HEK293 (cell line): ENCODE data around the gene ATF2.

Source experiments
- CTCF ChIP-seq: fragments of 450-650 bp; formaldehyde crosslinking; IDR thresholded peaks from 2 replicates; pipeline ENCODE4 v1.5.1; 2016; ENCODE audit warnings: missing biosample characterization, missing genetic modification characterization
- KLF10 ChIP-seq: fragments of 450-650 bp; IDR thresholded peaks from 2 replicates; pipeline ENCODE4 v1.5.1; 2018; ENCODE audit warnings: missing biosample characterization, mild to moderate bottlenecking, missing genetic modification characterization
- SCRT2 ChIP-seq: fragments of 450-650 bp; formaldehyde crosslinking; IDR thresholded peaks from 2 replicates; pipeline ENCODE4 v1.5.1; 2016; ENCODE audit warnings: missing biosample characterization, missing genetic modification characterization
- ZNF585B ChIP-seq: fragments of 450-650 bp; formaldehyde crosslinking; IDR thresholded peaks from 2 replicates; pipeline ENCODE4 v1.5.1; 2016; ENCODE audit warnings: missing biosample characterization, missing genetic modification characterization
- ZNF768 ChIP-seq: fragments of 450-650 bp; formaldehyde crosslinking; IDR thresholded peaks from 2 replicates; pipeline ENCODE4 v1.5.1; 2018; ENCODE audit warnings: missing biosample characterization, mild to moderate bottlenecking, missing genetic modification characterization

GRCh38 chr2:175080479-175080878 lies 87.5 kb downstream of the ATF2 start:
- TF ChIP-seq KLF10 (tag by site-specific recombination) (no peak), CTCF (tag by site-specific recombination) (no peak), SCRT2 (no peak), ZNF768 (tag by site-specific recombination) (no peak), ZNF585B (tag by site-specific recombination) (no peak)
